ENCODE data around the gene EHBP1.

Gene EHBP1

DNA sequence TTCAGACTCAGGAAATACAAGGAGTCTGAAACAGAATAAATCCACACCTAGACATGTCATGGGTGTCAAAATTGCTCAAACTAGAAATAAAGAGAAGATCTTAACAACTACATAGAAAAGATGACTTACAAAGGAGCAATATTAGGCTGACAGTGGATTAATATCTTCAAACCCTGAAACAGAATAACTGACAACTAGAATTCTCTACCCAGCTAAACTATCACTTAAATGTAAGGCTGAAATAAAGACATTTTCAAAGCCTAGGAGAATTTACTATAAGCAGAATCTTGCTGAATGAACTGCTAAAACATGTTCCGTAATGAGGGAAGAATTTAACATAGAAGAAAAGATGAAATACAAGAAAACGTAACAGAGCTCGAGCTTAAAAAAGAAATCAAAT, 168.1 kb downstream of the EHBP1 start:
- DNase-seq (ENCODE audit: extremely low read depth, low read depth), result no peak
- H3K4me3 ChIP-seq (replicated peaks; ENCODE audit: low read depth, low read length), result no peak overlapping the region
- TF ChIP-seq, protein P1, sequence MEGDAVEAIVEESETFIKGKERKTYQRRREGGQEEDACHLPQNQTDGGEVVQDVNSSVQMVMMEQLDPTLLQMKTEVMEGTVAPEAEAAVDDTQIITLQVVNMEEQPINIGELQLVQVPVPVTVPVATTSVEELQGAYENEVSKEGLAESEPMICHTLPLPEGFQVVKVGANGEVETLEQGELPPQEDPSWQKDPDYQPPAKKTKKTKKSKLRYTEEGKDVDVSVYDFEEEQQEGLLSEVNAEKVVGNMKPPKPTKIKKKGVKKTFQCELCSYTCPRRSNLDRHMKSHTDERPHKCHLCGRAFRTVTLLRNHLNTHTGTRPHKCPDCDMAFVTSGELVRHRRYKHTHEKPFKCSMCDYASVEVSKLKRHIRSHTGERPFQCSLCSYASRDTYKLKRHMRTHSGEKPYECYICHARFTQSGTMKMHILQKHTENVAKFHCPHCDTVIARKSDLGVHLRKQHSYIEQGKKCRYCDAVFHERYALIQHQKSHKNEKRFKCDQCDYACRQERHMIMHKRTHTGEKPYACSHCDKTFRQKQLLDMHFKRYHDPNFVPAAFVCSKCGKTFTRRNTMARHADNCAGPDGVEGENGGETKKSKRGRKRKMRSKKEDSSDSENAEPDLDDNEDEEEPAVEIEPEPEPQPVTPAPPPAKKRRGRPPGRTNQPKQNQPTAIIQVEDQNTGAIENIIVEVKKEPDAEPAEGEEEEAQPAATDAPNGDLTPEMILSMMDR (IDR thresholded peaks at IDR 0.05; ENCODE audit: low read depth, low read length, missing control alignments), result no peak

DNA sequence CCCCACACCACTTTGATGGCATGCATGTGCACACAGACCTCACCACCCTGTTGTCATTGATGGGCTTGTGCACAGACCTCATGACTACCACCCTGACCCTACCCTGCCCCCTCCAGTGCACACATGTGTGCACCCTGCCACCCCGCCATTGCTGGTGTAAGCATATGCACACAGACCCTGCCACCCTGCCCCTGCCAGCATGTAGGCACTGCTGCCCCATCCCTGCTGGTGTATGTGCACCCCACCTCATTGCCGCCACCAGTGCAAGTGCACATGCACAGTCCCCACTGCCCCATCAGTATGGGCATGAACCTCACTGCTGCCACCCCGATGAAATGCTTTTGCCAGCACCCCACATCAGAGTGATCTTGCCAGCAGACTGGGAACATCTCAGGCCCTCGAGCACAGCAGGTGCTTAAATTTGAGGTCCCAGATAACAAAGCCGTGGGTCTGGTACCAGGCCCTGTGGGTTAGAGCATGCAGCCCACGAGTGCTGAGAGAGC, 169.4 kb downstream of the EHBP1 start:
- no peak overlapping the region for H3K4me3 ChIP-seq (replicated peaks; ENCODE audit: low read depth, low read length)
- TF ChIP-seq, protein P1 (IDR thresholded peaks at IDR 0.05; ENCODE audit: low read depth, low read length, missing control alignments), result no peak
- no peak for DNase-seq (ENCODE audit: extremely low read depth, low read depth)

DNA sequence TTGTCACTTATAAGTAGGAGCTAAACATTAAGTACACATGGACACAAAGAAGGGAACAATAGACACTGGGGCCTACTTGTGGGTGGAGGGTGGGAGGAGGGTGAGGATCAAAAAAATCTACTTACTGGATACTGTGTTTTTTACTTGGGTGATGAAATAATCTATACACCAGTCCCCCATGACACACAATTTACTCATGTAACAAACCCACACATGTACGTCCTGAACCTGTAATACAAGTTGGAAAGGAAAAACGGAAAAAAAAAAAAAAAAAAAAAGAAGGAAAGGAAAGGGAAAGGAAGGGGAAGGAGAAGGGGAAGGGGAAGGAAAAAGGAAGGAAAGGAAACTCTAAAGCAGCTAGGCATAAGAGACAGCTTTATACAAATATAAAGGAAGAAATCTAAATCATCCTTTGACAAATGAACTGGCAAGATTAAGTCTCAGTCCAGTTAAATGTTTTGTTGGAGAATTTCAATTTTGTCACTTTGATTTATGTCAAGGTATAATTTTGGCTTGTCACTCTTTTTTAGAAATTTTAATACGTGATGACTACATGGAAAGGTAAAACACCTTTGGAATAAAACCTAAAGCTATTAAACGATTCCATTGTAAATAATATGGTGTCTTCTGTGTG, 175.8 kb downstream of the EHBP1 start:
- no peak for DNase-seq (ENCODE audit: extremely low read depth, low read depth)
- no peak overlapping the region for H3K4me3 ChIP-seq (replicated peaks; ENCODE audit: low read depth, low read length)
- TF ChIP-seq, protein P1 (IDR thresholded peaks at IDR 0.05; ENCODE audit: low read depth, low read length, missing control alignments), result no peak

DNA sequence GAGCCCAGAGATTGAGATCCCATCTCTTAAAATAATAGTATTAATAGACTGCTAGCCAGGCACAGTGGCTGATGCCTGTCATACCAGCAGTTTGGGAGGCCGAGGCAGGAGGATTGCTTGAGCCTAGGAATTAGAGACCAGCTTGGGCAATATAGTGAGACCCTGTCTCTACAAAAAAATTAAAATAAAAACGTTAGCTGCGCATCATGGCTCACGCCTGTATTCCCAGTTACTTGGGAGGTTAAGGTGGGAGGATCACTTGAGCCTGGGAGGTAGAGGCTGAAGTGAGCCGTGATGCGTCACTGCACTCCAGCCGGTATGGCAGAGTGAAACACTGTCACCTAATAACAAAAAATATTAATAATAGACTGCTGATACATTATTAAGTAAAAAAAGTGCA, 178.1 kb downstream of the EHBP1 start:
- TF ChIP-seq, protein P1 (IDR thresholded peaks at IDR 0.05; ENCODE audit: low read depth, low read length, missing control alignments), result no peak
- no peak overlapping the region for H3K4me3 ChIP-seq (replicated peaks; ENCODE audit: low read depth, low read length)
- no peak for DNase-seq (ENCODE audit: extremely low read depth, low read depth)

DNA sequence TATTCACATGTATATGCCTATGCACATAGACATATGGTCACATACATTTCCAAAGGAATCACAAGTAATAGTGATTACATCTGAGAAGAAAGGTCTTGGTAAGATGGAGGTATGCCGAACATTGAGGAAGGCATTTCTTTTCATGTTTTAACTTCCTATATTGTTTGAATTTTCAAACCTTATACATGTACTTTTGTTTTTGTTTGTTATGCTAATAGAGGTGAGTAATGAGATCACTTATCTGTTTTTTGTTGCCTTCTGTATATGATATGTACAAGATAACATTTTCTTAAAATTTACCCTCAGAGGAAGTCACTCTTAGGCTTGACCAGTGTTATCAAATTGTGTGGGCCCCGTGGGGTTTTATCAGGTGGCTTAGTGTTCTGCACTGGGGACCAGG, 178.6 kb downstream of the EHBP1 start:
- no peak for DNase-seq (ENCODE audit: extremely low read depth, low read depth)
- TF ChIP-seq, protein P1 (IDR thresholded peaks at IDR 0.05; ENCODE audit: low read depth, low read length, missing control alignments), result no peak
- H3K4me3 ChIP-seq (replicated peaks; ENCODE audit: low read depth, low read length), result no peak overlapping the region

DNA sequence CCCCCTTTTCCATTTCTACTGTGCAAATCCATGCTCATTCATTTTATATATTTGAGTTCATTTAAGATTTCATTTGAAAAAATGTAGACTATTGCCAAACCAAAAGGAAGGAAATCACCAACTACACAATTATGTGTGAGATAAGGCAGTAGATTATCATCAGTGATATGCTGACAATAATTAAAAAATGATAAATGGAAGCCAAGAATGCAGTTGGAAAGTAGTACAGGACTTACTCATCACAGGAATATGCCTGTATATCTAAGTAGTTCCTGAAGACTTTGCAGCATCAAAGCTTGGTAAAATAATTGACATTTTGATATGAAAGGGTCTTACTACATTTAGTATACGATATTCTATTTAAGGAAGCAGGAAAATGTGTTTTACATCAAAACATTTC, 179.0 kb downstream of the EHBP1 start:
- no peak overlapping the region for H3K4me3 ChIP-seq (replicated peaks; ENCODE audit: low read depth, low read length)
- TF ChIP-seq, protein P1 (IDR thresholded peaks at IDR 0.05; ENCODE audit: low read depth, low read length, missing control alignments), result no peak
- no peak for DNase-seq (ENCODE audit: extremely low read depth, low read depth)

All from HFF-Myc (cell line).